ENCODE results near the gene LRRN2.

The LRRN2 gene

GRCh38 chr1:204623365-204623893 lies 62.1 kb downstream of the LRRN2 start:
- TF ChIP-seq CTCF (IDR thresholded peaks at IDR 0.05; ENCODE audit: low read length) = no peak
- TF ChIP-seq EZH2 (IDR thresholded peaks at IDR 0.05; ENCODE audit: borderline replicate concordance, low read length) = no peak
- H2AFZ ChIP-seq (ENCODE audit: low read length) = no peak overlapping the region

GRCh38 chr1:204621996-204622395 lies 63.5 kb downstream of the LRRN2 start:
- H4K20me1 ChIP-seq (ENCODE audit: insufficient read depth, low read length) = no peaks in the 10 kb centered on the region
- no peaks in the 10 kb centered on the region for H3K9me3 ChIP-seq (ENCODE audit: low read length)
- no peak overlapping the region for H3K27ac ChIP-seq (ENCODE audit: low read depth, low read length, poor library complexity, severe bottlenecking)
- H3K27me3 ChIP-seq (ENCODE audit: insufficient read depth, low read length) = peaks cover 12% of the 10 kb centered on the region; the same call in 1 of the 2 replicates
- H3K4me1 ChIP-seq (ENCODE audit: insufficient read depth, low read length, severe bottlenecking) = no peaks in the 10 kb centered on the region
- TF ChIP-seq CTCF (IDR thresholded peaks at IDR 0.05; ENCODE audit: low read length) (no peak), EZH2 (IDR thresholded peaks at IDR 0.05; ENCODE audit: borderline replicate concordance, low read length) (no peak)
- H3K4me3 ChIP-seq (ENCODE audit: low read depth, low read length, poor library complexity, severe bottlenecking) = no peak overlapping the region
- H3F3A ChIP-seq (ENCODE audit: insufficient read depth, low read length) = no peaks in the 10 kb centered on the region
- H3K4me2 ChIP-seq (ENCODE audit: low read length) = no peak overlapping the region
- no peaks in the 10 kb centered on the region for H3K9me2 ChIP-seq (ENCODE audit: low read depth, low read length)
- no peaks in the 10 kb centered on the region for H3K79me2 ChIP-seq (ENCODE audit: insufficient read depth, low read length)
- H3K36me3 ChIP-seq (ENCODE audit: insufficient read depth, low read length) = no peaks in the 10 kb centered on the region
- no peak overlapping the region for H2AFZ ChIP-seq (ENCODE audit: low read length)
- H3K9ac ChIP-seq (ENCODE audit: low read length) = no peak overlapping the region

More at GRCh38 chr1:204623365-204623893, 62.1 kb downstream of the LRRN2 start:
- Histone ChIP-seq H3F3A (ENCODE audit: insufficient read depth, low read length) (no peaks in the 10 kb centered on the region), H3K9ac (ENCODE audit: low read length) (no peak overlapping the region), H4K20me1 (ENCODE audit: insufficient read depth, low read length) (no peaks in the 10 kb centered on the region), H3K79me2 (ENCODE audit: insufficient read depth, low read length) (no peaks in the 10 kb centered on the region), H3K4me1 (ENCODE audit: insufficient read depth, low read length, severe bottlenecking) (no peaks in the 10 kb centered on the region), H3K4me2 (ENCODE audit: low read length) (no peak overlapping the region), H3K4me3 (ENCODE audit: low read depth, low read length, poor library complexity, severe bottlenecking) (no peak overlapping the region), H3K36me3 (ENCODE audit: insufficient read depth, low read length) (no peaks in the 10 kb centered on the region), H3K9me3 (ENCODE audit: low read length) (no peaks in the 10 kb centered on the region), H3K9me2 (ENCODE audit: low read depth, low read length) (no peaks in the 10 kb centered on the region), H3K27ac (ENCODE audit: low read depth, low read length, poor library complexity, severe bottlenecking) (no peak overlapping the region), H3K27me3 (ENCODE audit: insufficient read depth, low read length) (peaks cover 18% of the 10 kb centered on the region)

- Histone ChIP-seq H2AFZ (ENCODE audit: low read length) (no peak overlapping the region), H3K9ac (ENCODE audit: low read length) (no peak overlapping the region), H3K4me3 (ENCODE audit: low read depth, low read length, poor library complexity, severe bottlenecking) (no peak overlapping the region), H3K36me3 (ENCODE audit: insufficient read depth, low read length) (no peaks in the 10 kb centered on the region), H3F3A (ENCODE audit: insufficient read depth, low read length) (no peaks in the 10 kb centered on the region), H3K27ac (ENCODE audit: low read depth, low read length, poor library complexity, severe bottlenecking) (no peak overlapping the region), H4K20me1 (ENCODE audit: insufficient read depth, low read length) (no peaks in the 10 kb centered on the region), H3K4me1 (ENCODE audit: insufficient read depth, low read length, severe bottlenecking) (no peaks in the 10 kb centered on the region), H3K9me3 (ENCODE audit: low read length) (no peaks in the 10 kb centered on the region), H3K27me3 (ENCODE audit: insufficient read depth, low read length) (peaks cover 15% of the 10 kb centered on the region; the same call in 1 of the 2 replicates), H3K79me2 (ENCODE audit: insufficient read depth, low read length) (no peaks in the 10 kb centered on the region), H3K4me2 (ENCODE audit: low read length) (no peak overlapping the region), H3K9me2 (ENCODE audit: low read depth, low read length) (no peaks in the 10 kb centered on the region)
- TF ChIP-seq CTCF (IDR thresholded peaks at IDR 0.05; ENCODE audit: low read length) (no peak), EZH2 (IDR thresholded peaks at IDR 0.05; ENCODE audit: borderline replicate concordance, low read length) (no peak)
Measured at GRCh38 chr1:204621396-204621795, 64.1 kb downstream of the LRRN2 start.
